Measurements from ENCODE around the gene SFRP5. TPM values are rescaled to one million over a fixed set of nuclear protein-coding genes. Genes with fewer than 3 reads are reported as not detected.

Gene SFRP5
- total and polyA plus RNA-seq, 2 donors (not counting 3 experiments of a cell fraction or from before 2014, with no cell fraction given), result not detected

DNA sequence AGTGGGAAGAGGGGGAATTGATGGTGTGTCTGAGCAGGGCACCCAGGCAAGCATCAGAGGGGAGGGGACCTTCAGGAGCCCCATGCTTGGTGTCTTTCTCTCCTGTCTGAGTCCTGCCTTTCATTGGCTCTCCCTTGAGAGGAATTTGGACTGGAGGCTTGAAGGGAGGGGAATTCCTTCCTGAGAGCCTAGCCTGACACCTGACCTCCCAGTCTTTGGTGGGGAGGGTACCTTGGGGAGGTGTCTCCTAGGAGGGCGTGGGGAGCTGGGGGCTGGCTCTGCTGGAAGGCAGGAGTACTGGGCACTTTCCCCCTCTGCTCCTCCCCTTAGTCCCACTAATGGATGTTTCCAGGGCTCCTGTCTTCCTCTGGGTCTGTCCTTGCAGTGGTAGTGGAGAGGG is 1.3 kb upstream of the SFRP5 start:
- no peaks in the 10 kb centered on the region for H3K9me3 ChIP-seq (replicated peaks; ENCODE audit: control insufficient read depth, insufficient read depth, low read length)
- H3K4me2 ChIP-seq (ENCODE audit: insufficient read depth, low read length), result no peak overlapping the region
- TF ChIP-seq CTCF (IDR thresholded peaks at IDR 0.05; ENCODE audit: extremely low read depth in 1 of 2, insufficient read depth in 1 of 2, low read depth in 1 of 2, low read length in 2 of 2) (no peak), FOS (IDR thresholded peaks at IDR 0.05; ENCODE audit: borderline replicate concordance, insufficient read depth, low read length) (no peak), MYC (IDR thresholded peaks at IDR 0.05; ENCODE audit: low read depth, low read length) (no peak), POLR2AphosphoS5 (IDR thresholded peaks at IDR 0.05; ENCODE audit: insufficient read depth, low read depth, low read length) (no peak)
- no peak for DNase-seq (ENCODE audit: low read depth, low spot score)
- no peaks in the 10 kb centered on the region for H4K20me1 ChIP-seq (replicated peaks; ENCODE audit: control insufficient read depth, extremely low read depth, insufficient read depth, low read length)
- no TSS peak for BruUV-seq (replicated peaks)
- POLR2A ChIA-PET, result no interaction called here
- no peak for FAIRE-seq
- no peak overlapping the region for H2AFZ ChIP-seq (ENCODE audit: low read depth, low read length)
- no peaks in the 10 kb centered on the region for H3K9me1 ChIP-seq (replicated peaks; ENCODE audit: control insufficient read depth, extremely low read depth, insufficient read depth, low read length)
- H3K27ac ChIP-seq (ENCODE audit: insufficient read depth, low read depth, low read length), result no peak overlapping the region
- H3K9ac ChIP-seq (replicated peaks; ENCODE audit: extremely low read depth, insufficient read depth, low read length), result no peak overlapping the region
- no peak overlapping the region for H3K4me3 ChIP-seq (replicated peaks in 1 of 3; ENCODE audit: insufficient read depth in 1 of 3, low read depth in 1 of 3, low read length in 3 of 3)
- dilution Hi-C loops (cut with MboI; ENCODE audit: extremely low pct_ligation_motif_present, low sequenced_read_pairs) (no loop called here), intact Hi-C loops (cut with micrococcal nuclease) (no loop called here)
- no peaks in the 10 kb centered on the region for H3K4me1 ChIP-seq (ENCODE audit: control insufficient read depth, extremely low read depth, insufficient read depth, low read length)
- no peaks in the 10 kb centered on the region for H3K79me2 ChIP-seq (ENCODE audit: control insufficient read depth, insufficient read depth, low read length)
- H3K36me3 ChIP-seq (ENCODE audit: control insufficient read depth in 2 of 2, extremely low read depth in 1 of 2, insufficient read depth in 2 of 2, low read length in 2 of 2), result no peaks in the 10 kb centered on the region
- peaks cover 40 to 42% of the 10 kb centered on the region in 2 experiments for H3K27me3 ChIP-seq (ENCODE audit: control insufficient read depth in 2 of 2, insufficient read depth in 2 of 2, low read length in 2 of 2)
- CTCF ChIA-PET, result no interaction called here

DNA sequence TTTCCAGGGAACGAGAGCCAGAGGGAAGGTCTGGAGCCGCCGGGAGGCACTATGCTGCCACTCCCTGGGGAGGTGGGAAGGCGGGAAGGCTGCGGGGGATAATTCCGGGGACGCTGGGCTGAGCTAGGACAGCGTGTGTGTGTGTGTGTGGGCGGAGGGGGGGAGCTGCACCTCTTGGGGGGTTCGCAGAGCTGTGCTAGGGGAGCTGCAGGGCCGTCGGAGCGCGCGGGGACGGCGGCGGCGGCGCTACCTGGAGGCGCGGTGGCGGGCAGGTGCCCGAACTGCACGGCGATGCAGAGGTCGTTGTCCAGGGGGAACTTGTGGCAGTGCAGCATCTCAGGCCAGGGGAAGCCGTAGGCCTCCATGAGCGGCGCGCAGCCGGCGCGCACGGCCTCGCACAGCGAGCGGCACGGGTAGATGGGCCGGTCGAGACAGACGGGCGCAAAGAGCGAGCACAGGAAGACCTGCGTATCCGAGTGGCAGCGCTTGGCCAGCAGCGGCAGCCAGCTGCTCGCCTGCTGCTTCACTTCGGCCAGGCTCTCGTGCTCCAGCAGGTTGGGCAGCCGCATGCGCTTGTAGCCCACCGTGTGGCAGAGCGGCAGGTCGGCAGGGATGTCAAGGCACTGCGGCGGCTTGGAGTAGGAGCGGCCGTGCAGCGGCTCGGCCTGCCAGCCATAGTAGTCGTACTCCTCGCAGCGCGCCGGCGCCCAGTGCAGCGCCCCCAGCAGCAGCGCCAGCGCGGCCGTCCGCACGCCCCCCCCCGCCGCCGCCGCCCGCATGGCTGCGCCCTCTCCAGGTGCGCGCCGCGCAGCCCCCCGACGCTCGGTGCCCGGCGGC is 526 bp downstream of the SFRP5 start:
- peak overlapping the region; percentile 19 for H3K4me2 ChIP-seq (ENCODE audit: insufficient read depth, low read length)
- H3K27ac ChIP-seq (ENCODE audit: insufficient read depth, low read depth, low read length), result no peak overlapping the region
- no peaks in the 10 kb centered on the region for H3K79me2 ChIP-seq (ENCODE audit: control insufficient read depth, insufficient read depth, low read length)
- dilution Hi-C loops (cut with MboI; ENCODE audit: extremely low pct_ligation_motif_present, low sequenced_read_pairs), result no loop called here
- H3K4me1 ChIP-seq (ENCODE audit: control insufficient read depth, extremely low read depth, insufficient read depth, low read length), result no peaks in the 10 kb centered on the region
- H3K36me3 ChIP-seq (ENCODE audit: control insufficient read depth in 2 of 2, extremely low read depth in 1 of 2, insufficient read depth in 2 of 2, low read length in 2 of 2), result no peaks in the 10 kb centered on the region
- intact Hi-C loops (cut with micrococcal nuclease), result no loop called here
- DNase-seq (ENCODE audit: low read depth, low spot score) (peak; percentile 20), FAIRE-seq (peak; percentile 21)
- TF ChIP-seq EZH2 (IDR thresholded peaks at IDR 0.05; ENCODE audit: borderline replicate concordance, low read depth, low read length, severe bottlenecking) (peak; percentile 98), FOS (IDR thresholded peaks at IDR 0.05; ENCODE audit: borderline replicate concordance, insufficient read depth, low read length) (no peak)
- no peaks in the 10 kb centered on the region for H4K20me1 ChIP-seq (replicated peaks; ENCODE audit: control insufficient read depth, extremely low read depth, insufficient read depth, low read length)
- no peak overlapping the region for H3K9ac ChIP-seq (replicated peaks; ENCODE audit: extremely low read depth, insufficient read depth, low read length)
- peaks cover 40 to 42% of the 10 kb centered on the region in 2 experiments for H3K27me3 ChIP-seq (ENCODE audit: control insufficient read depth in 2 of 2, insufficient read depth in 2 of 2, low read length in 2 of 2)
- BruUV-seq (replicated peaks), result no TSS peak
- no peaks in the 10 kb centered on the region for H3K9me3 ChIP-seq (replicated peaks; ENCODE audit: control insufficient read depth, insufficient read depth, low read length)
- no peak overlapping the region for H3K4me3 ChIP-seq (replicated peaks in 1 of 3; ENCODE audit: insufficient read depth in 1 of 3, low read depth in 1 of 3, low read length in 3 of 3)
- ChIA-PET CTCF (interaction anchor here (1.1 to 1.5 kb wide), 2 partner anchors 20 to 270 kb away, joined by 3 to 4 read pairs; no protein-coding TSS in a partner anchor), POLR2A (no interaction called here)
- H3K9me1 ChIP-seq (replicated peaks; ENCODE audit: control insufficient read depth, extremely low read depth, insufficient read depth, low read length), result no peaks in the 10 kb centered on the region
- peak overlapping the region; percentile 55 for H2AFZ ChIP-seq (ENCODE audit: low read depth, low read length)

Measured in endothelial cell of umbilical vein (primary cell).